Measurements from ENCODE around the gene AP3B1. TPM values are rescaled to one million over a fixed set of nuclear protein-coding genes. Genes with fewer than 3 reads are reported as not detected.

The AP3B1 gene
- total and polyA plus RNA-seq, 2 donors (not counting 3 experiments of a cell fraction or from before 2014, with no cell fraction given), result 31.6 to 46.7 TPM

DNA sequence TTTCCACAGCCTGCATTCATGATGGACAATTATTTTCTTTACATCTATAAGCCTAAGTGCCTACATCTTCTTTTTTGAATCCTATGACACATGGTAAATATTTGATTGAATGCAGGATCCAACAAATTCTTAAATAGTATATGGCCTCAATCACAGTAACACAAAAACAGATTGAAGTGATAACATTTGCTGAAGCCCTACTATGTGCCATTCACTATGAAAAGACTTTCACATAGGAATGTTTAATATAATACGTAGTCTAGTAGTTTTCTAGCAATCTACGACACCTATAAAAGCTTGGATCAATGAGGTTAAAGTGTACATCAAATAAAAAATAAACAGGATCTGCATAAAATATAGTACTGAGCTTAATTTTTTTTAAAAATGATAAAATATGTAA, 231.0 kb downstream of the AP3B1 start:
- no peaks in the 10 kb centered on the region for H3K4me1 ChIP-seq (ENCODE audit: control insufficient read depth, extremely low read depth, insufficient read depth, low read length)
- no TSS peak for BruUV-seq (replicated peaks)
- H4K20me1 ChIP-seq (replicated peaks; ENCODE audit: control insufficient read depth, extremely low read depth, insufficient read depth, low read length), result no peaks in the 10 kb centered on the region
- no peak overlapping the region for H3K9ac ChIP-seq (replicated peaks; ENCODE audit: extremely low read depth, insufficient read depth, low read length)
- no peak for TF ChIP-seq POLR2AphosphoS5 (IDR thresholded peaks at IDR 0.05; ENCODE audit: insufficient read depth, low read depth, low read length)
- TF ChIP-seq GATA2 (IDR thresholded peaks at IDR 0.05; ENCODE audit: insufficient read depth, insufficient read length, low read depth, low read length), result no peak
- dilution Hi-C loops (cut with MboI; ENCODE audit: extremely low pct_ligation_motif_present, low sequenced_read_pairs) (no loop called here), intact Hi-C loops (cut with micrococcal nuclease) (no loop called here)
- no peak for DNase-seq (ENCODE audit: low read depth, low spot score)
- no peaks in the 10 kb centered on the region for H3K27me3 ChIP-seq (ENCODE audit: control insufficient read depth in 2 of 2, insufficient read depth in 2 of 2, low read length in 2 of 2)
- no peak for FAIRE-seq
- no peaks in the 10 kb centered on the region for H3K36me3 ChIP-seq (ENCODE audit: control insufficient read depth in 2 of 2, extremely low read depth in 1 of 2, insufficient read depth in 2 of 2, low read length in 2 of 2)
- no peak overlapping the region for H3K4me3 ChIP-seq (replicated peaks in 1 of 3; ENCODE audit: insufficient read depth in 1 of 3, low read depth in 1 of 3, low read length in 3 of 3)
- no peak overlapping the region for H3K4me2 ChIP-seq (ENCODE audit: insufficient read depth, low read length)
- H3K27ac ChIP-seq (ENCODE audit: insufficient read depth, low read depth, low read length), result no peak overlapping the region
- no peaks in the 10 kb centered on the region for H3K9me3 ChIP-seq (replicated peaks; ENCODE audit: control insufficient read depth, insufficient read depth, low read length)
- no peak overlapping the region for H2AFZ ChIP-seq (ENCODE audit: low read depth, low read length)
- CTCF ChIA-PET, result interaction anchor here (0.6 to 1.1 kb wide), 3 partner anchors 8 to 205 kb away, joined by 3 to 4 read pairs (median 3); no protein-coding TSS in a partner anchor
- no peaks in the 10 kb centered on the region for H3K79me2 ChIP-seq (ENCODE audit: control insufficient read depth, insufficient read depth, low read length)
- POLR2A ChIA-PET, result no interaction called here
- no peaks in the 10 kb centered on the region for H3K9me1 ChIP-seq (replicated peaks; ENCODE audit: control insufficient read depth, extremely low read depth, insufficient read depth, low read length)

- Histone ChIP-seq H3K9ac (replicated peaks; ENCODE audit: extremely low read depth, insufficient read depth, low read length) (no peak overlapping the region), H3K4me3 (replicated peaks in 1 of 3; ENCODE audit: insufficient read depth in 1 of 3, low read depth in 1 of 3, low read length in 3 of 3) (no peak overlapping the region), H4K20me1 (replicated peaks; ENCODE audit: control insufficient read depth, extremely low read depth, insufficient read depth, low read length) (no peaks in the 10 kb centered on the region), H3K79me2 (ENCODE audit: control insufficient read depth, insufficient read depth, low read length) (no peaks in the 10 kb centered on the region), H3K4me2 (ENCODE audit: insufficient read depth, low read length) (no peak overlapping the region), H3K27me3 (ENCODE audit: control insufficient read depth in 2 of 2, insufficient read depth in 2 of 2, low read length in 2 of 2) (no peaks in the 10 kb centered on the region), H2AFZ (ENCODE audit: low read depth, low read length) (no peak overlapping the region), H3K36me3 (ENCODE audit: control insufficient read depth in 2 of 2, extremely low read depth in 1 of 2, insufficient read depth in 2 of 2, low read length in 2 of 2) (no peaks in the 10 kb centered on the region), H3K4me1 (ENCODE audit: control insufficient read depth, extremely low read depth, insufficient read depth, low read length) (peaks cover 2% of the 10 kb centered on the region), H3K9me3 (replicated peaks; ENCODE audit: control insufficient read depth, insufficient read depth, low read length) (no peaks in the 10 kb centered on the region), H3K27ac (ENCODE audit: insufficient read depth, low read depth, low read length) (no peak overlapping the region), H3K9me1 (replicated peaks; ENCODE audit: control insufficient read depth, extremely low read depth, insufficient read depth, low read length) (no peaks in the 10 kb centered on the region)
- no peak for DNase-seq (ENCODE audit: low read depth, low spot score)
- no peak for FAIRE-seq
- intact Hi-C loops (cut with micrococcal nuclease) (no loop called here), dilution Hi-C loops (cut with MboI; ENCODE audit: extremely low pct_ligation_motif_present, low sequenced_read_pairs) (no loop called here)
- TF ChIP-seq POLR2AphosphoS5 (IDR thresholded peaks at IDR 0.05; ENCODE audit: insufficient read depth, low read depth, low read length) (no peak), FOS (IDR thresholded peaks at IDR 0.05; ENCODE audit: borderline replicate concordance, insufficient read depth, low read length) (no peak), MYC (IDR thresholded peaks at IDR 0.05; ENCODE audit: low read depth, low read length) (no peak), MAX (IDR thresholded peaks at IDR 0.05; ENCODE audit: insufficient read depth, insufficient read length) (no peak), EZH2 (IDR thresholded peaks at IDR 0.05; ENCODE audit: borderline replicate concordance, low read depth, low read length, severe bottlenecking) (no peak), CTCF (IDR thresholded peaks at IDR 0.05; ENCODE audit: extremely low read depth in 1 of 2, insufficient read depth in 1 of 2, low read depth in 1 of 2, low read length in 2 of 2) (no peak), GATA2 (IDR thresholded peaks at IDR 0.05; ENCODE audit: insufficient read depth, insufficient read length, low read depth, low read length) (no peak), JUN (IDR thresholded peaks at IDR 0.05; ENCODE audit: borderline replicate concordance, insufficient read depth, insufficient read length, low read depth) (no peak), POLR2A (IDR thresholded peaks at IDR 0.05; ENCODE audit: low read depth, low read length) (no peak)
- POLR2A ChIA-PET, result no interaction called here
- no TSS peak for BruUV-seq (replicated peaks)
- CTCF ChIA-PET, result interaction anchor here (0.7 to 1.1 kb wide), 2 partner anchors 9 to 206 kb away, joined by 3 to 4 read pairs; no protein-coding TSS in a partner anchor
Observed at GRCh38 chr5:78062645-78063044, 231.9 kb downstream of the AP3B1 start.

Measured in endothelial cell of umbilical vein (primary cell).